Endothelial cell of umbilical vein (primary cell): ENCODE measurements around the gene HOXA13. TPM values are rescaled to one million over a fixed set of nuclear protein-coding genes. Genes with fewer than 3 reads are reported as not detected.

Experiments
- BruUV-seq: library from RNA; stranded (reverse); fragments of 400-500 nt; replicated peaks from 2 replicates; lab custom pipeline; 2021; lab: Mats Ljungman, UMichigan
- CTCF ChIA-PET: fragments of 300-600, 350-600 bp; sonication (Branson Sonifier 250); formaldehyde crosslinking; loops from one replicate; lab custom pipeline; 2021; ENCODE audit warnings: antibody characterized with exemption, inconsistent platforms; lab: Charles Lee
- POLR2A ChIA-PET: fragments of 300-600, 350-600 bp; sonication (Branson Sonifier 250); formaldehyde crosslinking; loops from one replicate; lab custom pipeline; 2021; ENCODE audit warnings: antibody characterized with exemption, inconsistent platforms; lab: Charles Lee
- DNase-seq: peaks from one replicate; pipeline ENCODE4 v3.0.0-alpha.2; 2011; ENCODE audit warnings: low read depth, low spot score
- FAIRE-seq: peaks from 2 replicates; lab custom pipeline; 2011; peaks lifted over from hg19 to GRCh38; lab: Jason Lieb, UNC
- H2AFZ ChIP-seq: 2 replicates; pipeline ENCODE4 v1.6.0; 2012; ENCODE audit warnings: low read depth, low read length, control low read depth, inconsistent platforms
- H3K27ac ChIP-seq: 2 replicates; pipeline ENCODE4 v1.5.1; 2011; ENCODE audit warnings: low read depth, mild to moderate bottlenecking, control low read depth, low read length, moderate library complexity; ENCODE audit not compliant: insufficient read depth
- H3K27me3 ChIP-seq, 2 experiments: 2 replicates each; pipeline versions ENCODE4 v1.6.0 to v1.6.1; 2011; ENCODE audit warnings: low read length in 2 of 2, mixed read lengths in 1 of 2; ENCODE audit not compliant: control insufficient read depth in 2 of 2, insufficient read depth in 2 of 2
- H3K36me3 ChIP-seq, 2 experiments: 2 replicates in 1 of 2; 3 replicates in 1 of 2; pipeline ENCODE4 v1.5.1; 2011; ENCODE audit warnings: low read length in 2 of 2, mild to moderate bottlenecking in 1 of 2, moderate library complexity in 1 of 2; ENCODE audit not compliant: control insufficient read depth in 2 of 2, insufficient read depth in 2 of 2; ENCODE audit errors: extremely low read depth in 1 of 2
- H3K4me1 ChIP-seq: 3 replicates; pipeline ENCODE4 v1.5.1; 2011; ENCODE audit warnings: mild to moderate bottlenecking, low read length; ENCODE audit not compliant: control insufficient read depth, insufficient read depth; ENCODE audit errors: extremely low read depth
- H3K4me2 ChIP-seq: 2 replicates; pipeline ENCODE4 v1.6.1; 2011; ENCODE audit warnings: low read length, control low read depth, mixed read lengths; ENCODE audit not compliant: insufficient read depth
- H3K4me3 ChIP-seq, 3 experiments: fragments of 200-600 bp in 1 of 3; sonication (generic), shearing (Covaris generic) in 1 of 3; replicated peaks in 1 of 3; 2 replicates each; pipeline ENCODE4 v1.5.1; 2011 to 2016; ENCODE audit warnings: control low read depth in 3 of 3, low read length in 3 of 3, mild to moderate bottlenecking in 2 of 3, inconsistent platforms in 1 of 3, low read depth in 1 of 3, moderate library complexity in 1 of 3; ENCODE audit not compliant: insufficient read depth in 1 of 3
- H3K79me2 ChIP-seq: 2 replicates; pipeline ENCODE4 v1.6.0; 2012; ENCODE audit warnings: low read length, inconsistent platforms; ENCODE audit not compliant: control insufficient read depth, insufficient read depth
- H3K9ac ChIP-seq: replicated peaks from 2 replicates; pipeline ENCODE3; 2011; ENCODE audit warnings: low read length, control low read depth; ENCODE audit not compliant: insufficient read depth; ENCODE audit errors: extremely low read depth
- H3K9me1 ChIP-seq: replicated peaks from 3 replicates; pipeline ENCODE4 v1.6.0; 2011; ENCODE audit warnings: mild to moderate bottlenecking, low read length; ENCODE audit not compliant: control insufficient read depth, insufficient read depth; ENCODE audit errors: extremely low read depth
- H3K9me3 ChIP-seq: replicated peaks from 2 replicates; pipeline ENCODE4 v1.5.1; 2012; ENCODE audit warnings: low read length, inconsistent platforms; ENCODE audit not compliant: control insufficient read depth, insufficient read depth
- H4K20me1 ChIP-seq: replicated peaks from 2 replicates; pipeline ENCODE3; 2011; ENCODE audit warnings: mild to moderate bottlenecking, low read length; ENCODE audit not compliant: control insufficient read depth, insufficient read depth; ENCODE audit errors: extremely low read depth
- EZH2 ChIP-seq: IDR thresholded peaks from 2 replicates; pipeline ENCODE4 v1.6.1; 2012; ENCODE audit warnings: borderline replicate concordance, low read depth, mild to moderate bottlenecking, moderate library complexity, low read length, inconsistent platforms; ENCODE audit not compliant: severe bottlenecking
- JUN ChIP-seq: IDR thresholded peaks from 2 replicates; pipeline ENCODE4 v1.6.1; 2011; ENCODE audit warnings: borderline replicate concordance, low read depth; ENCODE audit not compliant: insufficient read length, insufficient read depth
- MAX ChIP-seq: IDR thresholded peaks from 2 replicates; pipeline ENCODE4 v1.6.1; 2011; ENCODE audit not compliant: insufficient read depth, insufficient read length
- POLR2A ChIP-seq: IDR thresholded peaks from 2 replicates; pipeline ENCODE4 v1.6.1; 2012; ENCODE audit warnings: low read depth, mild to moderate bottlenecking, control low read depth, low read length
- POLR2AphosphoS5 ChIP-seq: IDR thresholded peaks from 2 replicates; pipeline ENCODE4 v1.6.1; 2012; ENCODE audit warnings: low read depth, mild to moderate bottlenecking, control low read depth, low read length, moderate library complexity; ENCODE audit not compliant: insufficient read depth
- dilution Hi-C: fragments of 300-500 bp; cut with MboI; formaldehyde crosslinking; loops from one replicate; pipeline ENCODE4 v1.15.0; 2019; ENCODE audit warnings: low sequenced_read_pairs; ENCODE audit not compliant: extremely low pct_ligation_motif_present
- intact Hi-C: fragments of 100-400 bp; cut with micrococcal nuclease; formaldehyde crosslinking; loops from one replicate; pipeline ENCODE4 v1.10.0; 2022
- polyA plus RNA-seq, 4 experiments: library from polyadenylated mRNA; depleted of rRNA in 3 of 4; stranded (reverse) in 3 of 4; unstranded in 1 of 4; fragments of >200 nt; gene quantifications; 2 replicates each; pipeline versions ENCODE4 v1.2.1 to v1.2.3, GENCODE V29; 2011 to 2012; ENCODE audit warnings: missing spikeins in 1 of 4
- total RNA-seq: library from RNA; stranded (reverse); gene quantifications from 2 replicates; pipeline ENCODE4 v1.2.3, GENCODE V29; 2021
- TF ChIP-seq, protein P1 (sequence below), 2 donors: IDR thresholded peaks; 1 replicate in 1 of 2; 2 replicates in 1 of 2; pipeline ENCODE4 v1.5.1; 2011; ENCODE audit warnings: low read length in 2 of 2, mild to moderate bottlenecking in 2 of 2, moderate library complexity in 2 of 2, control low read depth in 1 of 2, inconsistent platforms in 1 of 2, low read depth in 1 of 2; ENCODE audit not compliant: insufficient read depth in 1 of 2; ENCODE audit errors: extremely low read depth in 1 of 2

HOXA13 gene
- total and polyA plus RNA-seq, 2 donors (not counting 3 experiments of a cell fraction or from before 2014, with no cell fraction given), result 0.22 TPM; not detected in 1

DNA sequence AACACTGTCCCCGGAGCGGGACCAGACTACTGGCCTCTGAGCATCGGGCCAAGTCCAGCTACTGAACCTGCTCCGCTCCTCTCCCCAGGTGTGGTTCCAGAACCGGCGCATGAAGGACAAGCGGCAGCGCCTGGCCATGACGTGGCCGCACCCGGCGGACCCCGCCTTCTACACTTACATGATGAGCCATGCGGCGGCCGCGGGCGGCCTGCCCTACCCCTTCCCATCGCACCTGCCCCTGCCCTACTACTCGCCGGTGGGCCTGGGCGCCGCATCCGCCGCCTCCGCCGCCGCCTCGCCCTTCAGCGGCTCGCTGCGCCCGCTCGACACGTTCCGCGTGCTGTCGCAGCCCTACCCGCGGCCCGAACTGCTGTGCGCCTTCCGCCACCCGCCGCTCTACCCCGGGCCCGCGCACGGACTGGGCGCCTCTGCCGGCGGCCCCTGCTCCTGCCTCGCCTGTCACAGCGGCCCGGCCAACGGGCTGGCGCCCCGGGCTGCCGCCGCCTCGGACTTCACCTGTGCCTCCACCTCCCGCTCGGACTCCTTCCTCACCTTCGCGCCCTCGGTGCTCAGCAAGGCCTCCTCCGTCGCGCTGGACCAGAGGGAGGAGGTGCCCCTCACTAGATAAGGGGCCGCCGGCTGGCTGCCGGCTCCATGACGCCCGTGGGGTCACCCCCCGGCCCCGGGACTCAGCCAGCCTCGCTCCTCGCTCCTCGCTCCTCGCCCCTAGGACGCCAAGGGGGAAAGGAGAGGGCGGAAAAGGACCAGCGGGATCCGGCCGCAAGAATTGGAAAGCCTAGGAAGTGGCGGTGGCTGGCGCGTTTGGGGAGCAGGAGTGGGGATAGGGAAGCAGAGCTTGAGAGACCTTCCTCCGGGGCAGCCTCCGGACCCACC is 46.2 kb upstream of the HOXA13 start:
- Histone ChIP-seq H3K79me2 (no peaks in the 10 kb centered on the region), H3K4me2 (no peak overlapping the region), H3K9ac (no peak overlapping the region), H3K4me1 (peaks cover 6% of the 10 kb centered on the region), H3K4me3 (no peak overlapping the region), H4K20me1 (no peaks in the 10 kb centered on the region), H3K27me3 (peaks cover 96 to 100% of the 10 kb centered on the region in 2 experiments), H3K9me1 (no peaks in the 10 kb centered on the region), H3K36me3 (no peaks in the 10 kb centered on the region), H2AFZ (no peak overlapping the region), H3K9me3 (no peaks in the 10 kb centered on the region), H3K27ac (no peak overlapping the region)
- dilution Hi-C loops, result no loop called here
- CTCF ChIA-PET, result interaction anchor here (1.9 kb wide), 1 partner anchor 50 kb away, joined by 5 read pairs; no protein-coding TSS in a partner anchor
- no TSS peak for BruUV-seq
- TF ChIP-seq JUN, result no peak
- TF ChIP-seq MAX, result no peak
- TF ChIP-seq, protein P1, sequence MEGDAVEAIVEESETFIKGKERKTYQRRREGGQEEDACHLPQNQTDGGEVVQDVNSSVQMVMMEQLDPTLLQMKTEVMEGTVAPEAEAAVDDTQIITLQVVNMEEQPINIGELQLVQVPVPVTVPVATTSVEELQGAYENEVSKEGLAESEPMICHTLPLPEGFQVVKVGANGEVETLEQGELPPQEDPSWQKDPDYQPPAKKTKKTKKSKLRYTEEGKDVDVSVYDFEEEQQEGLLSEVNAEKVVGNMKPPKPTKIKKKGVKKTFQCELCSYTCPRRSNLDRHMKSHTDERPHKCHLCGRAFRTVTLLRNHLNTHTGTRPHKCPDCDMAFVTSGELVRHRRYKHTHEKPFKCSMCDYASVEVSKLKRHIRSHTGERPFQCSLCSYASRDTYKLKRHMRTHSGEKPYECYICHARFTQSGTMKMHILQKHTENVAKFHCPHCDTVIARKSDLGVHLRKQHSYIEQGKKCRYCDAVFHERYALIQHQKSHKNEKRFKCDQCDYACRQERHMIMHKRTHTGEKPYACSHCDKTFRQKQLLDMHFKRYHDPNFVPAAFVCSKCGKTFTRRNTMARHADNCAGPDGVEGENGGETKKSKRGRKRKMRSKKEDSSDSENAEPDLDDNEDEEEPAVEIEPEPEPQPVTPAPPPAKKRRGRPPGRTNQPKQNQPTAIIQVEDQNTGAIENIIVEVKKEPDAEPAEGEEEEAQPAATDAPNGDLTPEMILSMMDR (IDR thresholded peaks at IDR 0.05; ENCODE audit: extremely low read depth in 1 of 2, insufficient read depth in 1 of 2, low read depth in 1 of 2, low read length in 2 of 2), result no peak
- TF ChIP-seq POLR2A, result no peak
- no peak for TF ChIP-seq POLR2AphosphoS5
- TF ChIP-seq EZH2, result peak; percentile 100
- FAIRE-seq (no peak), DNase-seq (no peak)
- intact Hi-C loops, result no loop called here
- POLR2A ChIA-PET, result no interaction called here
